HEK293T (cell line): ENCODE data around the gene ATG2B.

Experiments used
- ARNT ChIP-seq: fragments of 450-650 bp; IDR thresholded peaks from 2 replicates; pipeline ENCODE4 v1.6.1; 2017; ENCODE audit warnings: mild to moderate bottlenecking
- CTBP1 ChIP-seq: fragments of 450-650 bp; IDR thresholded peaks from 2 replicates; pipeline ENCODE4 v1.6.1; 2016; ENCODE audit warnings: borderline replicate concordance
- FOXM1 ChIP-seq: fragments of 450-650 bp; IDR thresholded peaks from 2 replicates; pipeline ENCODE4 v1.6.1; 2017; ENCODE audit warnings: mild to moderate bottlenecking, borderline replicate concordance
- SP1 ChIP-seq: fragments of 450-650 bp; IDR thresholded peaks from 2 replicates; pipeline ENCODE4 v1.6.1; 2017
- ZNF384 ChIP-seq: fragments of 450-650 bp; IDR thresholded peaks from 2 replicates; pipeline ENCODE4 v1.6.1; 2016

- TF ChIP-seq ZNF384 (no peak), ARNT (no peak), SP1 (no peak), CTBP1 (no peak), FOXM1 (no peak)
Observed at GRCh38 chr14:96255501-96256366, 107.4 kb downstream of the ATG2B start, which contains the start of gene BDKRB1.
